Measurements from ENCODE around the gene EEFSEC. TPM values are rescaled to one million over a fixed set of nuclear protein-coding genes. Genes with fewer than 3 reads are reported as not detected.
A peak's percentile ranks its signal among the peaks of the same experiment; 100 is the strongest.

Gene EEFSEC
- total and polyA plus RNA-seq, 2 experiments from 2014 or later: 4.9 to 18.7 TPM

- H3K4me1 ChIP-seq (ENCODE audit: insufficient read depth): no peaks in the 10 kb centered on the region
- TF ChIP-seq EZH2 (IDR thresholded peaks at IDR 0.05; ENCODE audit: insufficient read depth, poor library complexity, severe bottlenecking) (no peak), EZH2phosphoT487 (IDR thresholded peaks at IDR 0.05; ENCODE audit: insufficient read depth, low read depth) (no peak)
- H3K79me2 ChIP-seq (ENCODE audit: insufficient read depth): no peaks in the 10 kb centered on the region
- no peak overlapping the region for H3K27ac ChIP-seq
- no peaks in the 10 kb centered on the region for H3F3A ChIP-seq (ENCODE audit: insufficient read depth)
- H3K27me3 ChIP-seq (replicated peaks; ENCODE audit: insufficient read depth): no peaks in the 10 kb centered on the region
- in situ Hi-C loops (cut with MboI): no loop called here
- WGBS, 2 experiments (ENCODE audit: low coverage in 1 of 2, low lambda C conversion rate in 2 of 2, missing lambda C conversion rate in 2 of 2): 54 to 62% methylated on average over 5 of the region's 5 CpGs
- H3K4me2 ChIP-seq (ENCODE audit: unreplicated experiment): no peak overlapping the region
- peak; percentile 35 for DNase-seq
- no peaks in the 10 kb centered on the region for H3K9me3 ChIP-seq (ENCODE audit: low read depth)
- no peak overlapping the region for H2AFZ ChIP-seq
- H4K20me1 ChIP-seq (ENCODE audit: insufficient read depth): no peaks in the 10 kb centered on the region
- H3K9me2 ChIP-seq (ENCODE audit: insufficient read depth): no peaks in the 10 kb centered on the region
- no peaks in the 10 kb centered on the region for H3K36me3 ChIP-seq (ENCODE audit: low read depth)
- H3K4me3 ChIP-seq: no peak overlapping the region
- H3K9ac ChIP-seq: no peak overlapping the region
These were observed 73.6 kb downstream of the EEFSEC start for GRCh38 chr3:128226795-128227395.

GRCh38 chr3:128227507-128227906 is 74.2 kb downstream of the EEFSEC start:
- Histone ChIP-seq H3K9me2 (ENCODE audit: insufficient read depth) (no peaks in the 10 kb centered on the region), H3K9ac (no peak overlapping the region), H3K36me3 (ENCODE audit: low read depth) (no peaks in the 10 kb centered on the region), H3K9me3 (ENCODE audit: low read depth) (no peaks in the 10 kb centered on the region), H3K79me2 (ENCODE audit: insufficient read depth) (no peaks in the 10 kb centered on the region), H2AFZ (no peak overlapping the region), H4K20me1 (ENCODE audit: insufficient read depth) (no peaks in the 10 kb centered on the region), H3K4me2 (ENCODE audit: unreplicated experiment) (no peak overlapping the region), H3K27ac (no peak overlapping the region), H3K27me3 (replicated peaks; ENCODE audit: insufficient read depth) (no peaks in the 10 kb centered on the region), H3K4me1 (ENCODE audit: insufficient read depth) (no peaks in the 10 kb centered on the region), H3K4me3 (no peak overlapping the region), H3F3A (ENCODE audit: insufficient read depth) (no peaks in the 10 kb centered on the region)
- in situ Hi-C loops (cut with MboI): no loop called here
- no peak for DNase-seq
- 97 to 98% methylated on average over 4 of the region's 4 CpGs for WGBS, 2 experiments (ENCODE audit: low coverage in 1 of 2, low lambda C conversion rate in 2 of 2, missing lambda C conversion rate in 2 of 2)
- TF ChIP-seq EZH2phosphoT487 (IDR thresholded peaks at IDR 0.05; ENCODE audit: insufficient read depth, low read depth) (no peak), EZH2 (IDR thresholded peaks at IDR 0.05; ENCODE audit: insufficient read depth, poor library complexity, severe bottlenecking) (no peak)

GRCh38 chr3:128228366-128228910 is 75.2 kb downstream of the EEFSEC start:
- no peak overlapping the region for H3K4me2 ChIP-seq (ENCODE audit: unreplicated experiment)
- H3F3A ChIP-seq (ENCODE audit: insufficient read depth): no peaks in the 10 kb centered on the region
- no peaks in the 10 kb centered on the region for H4K20me1 ChIP-seq (ENCODE audit: insufficient read depth)
- H3K4me3 ChIP-seq: no peak overlapping the region
- H2AFZ ChIP-seq: no peak overlapping the region
- H3K9me3 ChIP-seq (ENCODE audit: low read depth): no peaks in the 10 kb centered on the region
- H3K27me3 ChIP-seq (replicated peaks; ENCODE audit: insufficient read depth): no peaks in the 10 kb centered on the region
- in situ Hi-C loops (cut with MboI): no loop called here
- H3K79me2 ChIP-seq (ENCODE audit: insufficient read depth): no peaks in the 10 kb centered on the region
- TF ChIP-seq EZH2 (IDR thresholded peaks at IDR 0.05; ENCODE audit: insufficient read depth, poor library complexity, severe bottlenecking) (no peak), EZH2phosphoT487 (IDR thresholded peaks at IDR 0.05; ENCODE audit: insufficient read depth, low read depth) (no peak)
- WGBS, 2 experiments (ENCODE audit: low coverage in 1 of 2, low lambda C conversion rate in 2 of 2, missing lambda C conversion rate in 2 of 2): 89 to 98% methylated on average over 5 of the region's 5 CpGs
- no peaks in the 10 kb centered on the region for H3K9me2 ChIP-seq (ENCODE audit: insufficient read depth)
- no peaks in the 10 kb centered on the region for H3K36me3 ChIP-seq (ENCODE audit: low read depth)
- H3K27ac ChIP-seq: no peak overlapping the region
- no peak for DNase-seq
- no peak overlapping the region for H3K9ac ChIP-seq
- no peaks in the 10 kb centered on the region for H3K4me1 ChIP-seq (ENCODE audit: insufficient read depth)

GRCh38 chr3:128229106-128229857 is 76.0 kb downstream of the EEFSEC start:
- no peaks in the 10 kb centered on the region for H3K4me1 ChIP-seq (ENCODE audit: insufficient read depth)
- WGBS, 2 experiments (ENCODE audit: low coverage in 1 of 2, low lambda C conversion rate in 2 of 2, missing lambda C conversion rate in 2 of 2): 84% methylated on average over 11 of the region's 11 CpGs
- TF ChIP-seq EZH2phosphoT487 (IDR thresholded peaks at IDR 0.05; ENCODE audit: insufficient read depth, low read depth): no peak
- H3K79me2 ChIP-seq (ENCODE audit: insufficient read depth): no peaks in the 10 kb centered on the region
- no peak for DNase-seq
- no peaks in the 10 kb centered on the region for H3F3A ChIP-seq (ENCODE audit: insufficient read depth)
- no peaks in the 10 kb centered on the region for H3K36me3 ChIP-seq (ENCODE audit: low read depth)
- no peak overlapping the region for H2AFZ ChIP-seq
- in situ Hi-C loops (cut with MboI): no loop called here
- H3K4me3 ChIP-seq: no peak overlapping the region
- no peak overlapping the region for H3K9ac ChIP-seq
- no peaks in the 10 kb centered on the region for H4K20me1 ChIP-seq (ENCODE audit: insufficient read depth)
- H3K4me2 ChIP-seq (ENCODE audit: unreplicated experiment): no peak overlapping the region
- no peaks in the 10 kb centered on the region for H3K9me3 ChIP-seq (ENCODE audit: low read depth)
- H3K27me3 ChIP-seq (replicated peaks; ENCODE audit: insufficient read depth): no peaks in the 10 kb centered on the region
- no peaks in the 10 kb centered on the region for H3K9me2 ChIP-seq (ENCODE audit: insufficient read depth)
- no peak overlapping the region for H3K27ac ChIP-seq

Measured in GM23248 (cell line).